GM18508 (cell line): Measurements from ENCODE around the gene HLA-C.
"Not testable (repeated sequence)": the region's sequence is repeated elsewhere in the genome, so short reads cannot be mapped to it uniquely, and the experiment has no call there.

Experiments used
- ATAC-seq: cut with Tn5 transposase; IDR thresholded peaks from one replicate; pipeline ENCODE4 v1.9.1; 2021; ENCODE audit warnings: moderate number of reproducible peaks; ENCODE audit not compliant: insufficient read depth, unreplicated experiment

HLA-C gene

DNA sequence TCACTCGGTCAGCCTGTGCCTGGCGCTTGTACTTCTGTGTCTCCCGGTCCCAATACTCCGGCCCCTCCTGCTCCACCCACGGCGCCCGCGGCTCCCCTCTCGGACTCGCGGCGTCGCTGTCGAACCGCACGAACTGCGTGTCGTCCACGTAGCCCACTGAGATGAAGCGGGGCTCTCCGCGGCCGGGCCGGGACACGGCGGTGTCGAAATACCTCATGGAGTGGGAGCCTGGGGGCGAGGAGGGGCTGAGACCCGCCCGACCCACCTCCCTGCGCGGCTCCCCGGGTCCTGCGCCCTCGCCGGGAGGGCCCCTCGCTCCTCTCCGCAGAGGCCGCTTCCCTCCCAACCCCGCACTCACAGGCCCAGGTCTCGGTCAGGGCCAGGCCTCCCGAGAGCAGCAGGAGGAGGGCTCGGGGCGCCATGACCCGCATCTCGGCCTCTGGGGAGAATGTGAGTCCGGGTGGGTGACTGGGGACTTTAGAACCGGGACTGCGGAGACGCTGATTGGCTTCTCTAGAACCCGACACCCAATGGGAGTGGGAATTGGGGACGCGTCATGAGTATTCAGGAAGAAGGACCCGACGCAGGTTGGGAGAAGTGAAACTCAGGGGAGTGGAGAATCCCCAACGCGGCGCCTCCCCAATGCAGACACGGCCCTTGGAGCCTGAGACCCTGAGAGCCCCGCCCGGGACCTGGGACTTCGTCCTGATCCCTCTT, at the start of gene HLA-C:
TSS of gene HLA-C (minus strand) at position 452 of the 717 bp plus-strand sequence. CDS start at position 431, 21 bp downstream.
- ATAC-seq: peak; percentile 56

DNA sequence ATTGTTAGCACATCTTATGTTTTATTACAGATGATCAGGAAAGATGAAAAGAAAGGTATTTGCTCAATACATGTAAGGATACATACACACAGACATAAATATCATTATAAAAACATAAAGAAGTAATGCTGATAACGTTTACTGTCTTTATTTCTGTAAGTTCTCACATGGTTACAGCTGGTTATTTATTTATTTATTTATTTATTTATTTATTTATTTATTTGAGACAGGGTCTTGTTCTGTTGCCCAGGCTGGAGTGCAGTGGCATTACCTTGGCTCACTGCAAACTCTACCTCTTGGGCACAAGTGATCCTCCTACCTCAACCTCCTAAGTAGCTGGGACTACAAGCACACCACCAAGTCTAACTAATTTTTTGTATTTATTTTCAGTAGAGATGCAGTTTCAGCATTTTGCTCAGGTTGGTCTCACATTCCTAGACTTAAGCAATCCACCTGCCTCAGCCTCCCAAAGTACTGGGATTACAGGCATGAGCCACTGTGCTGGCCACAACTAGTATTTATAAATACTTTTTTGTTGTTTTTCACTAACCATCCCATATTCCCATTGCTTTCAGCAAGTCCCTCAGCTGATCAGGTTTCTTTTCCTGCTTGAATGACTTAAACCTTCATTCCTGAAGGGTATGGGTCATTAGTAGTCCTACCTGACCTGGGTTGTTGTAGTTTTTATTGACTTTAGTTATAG, 49.3 kb upstream of the HLA-C start:
- no peak for ATAC-seq

GRCh38 chr6:31317036-31317435, 45.1 kb upstream of the HLA-C start:
- ATAC-seq: no peak

- no peak for ATAC-seq
These were observed 37.7 kb upstream of the HLA-C start for GRCh38 chr6:31309641-31310040.

GRCh38 chr6:31308845-31309175, 36.9 kb upstream of the HLA-C start:
- no peak for ATAC-seq

DNA sequence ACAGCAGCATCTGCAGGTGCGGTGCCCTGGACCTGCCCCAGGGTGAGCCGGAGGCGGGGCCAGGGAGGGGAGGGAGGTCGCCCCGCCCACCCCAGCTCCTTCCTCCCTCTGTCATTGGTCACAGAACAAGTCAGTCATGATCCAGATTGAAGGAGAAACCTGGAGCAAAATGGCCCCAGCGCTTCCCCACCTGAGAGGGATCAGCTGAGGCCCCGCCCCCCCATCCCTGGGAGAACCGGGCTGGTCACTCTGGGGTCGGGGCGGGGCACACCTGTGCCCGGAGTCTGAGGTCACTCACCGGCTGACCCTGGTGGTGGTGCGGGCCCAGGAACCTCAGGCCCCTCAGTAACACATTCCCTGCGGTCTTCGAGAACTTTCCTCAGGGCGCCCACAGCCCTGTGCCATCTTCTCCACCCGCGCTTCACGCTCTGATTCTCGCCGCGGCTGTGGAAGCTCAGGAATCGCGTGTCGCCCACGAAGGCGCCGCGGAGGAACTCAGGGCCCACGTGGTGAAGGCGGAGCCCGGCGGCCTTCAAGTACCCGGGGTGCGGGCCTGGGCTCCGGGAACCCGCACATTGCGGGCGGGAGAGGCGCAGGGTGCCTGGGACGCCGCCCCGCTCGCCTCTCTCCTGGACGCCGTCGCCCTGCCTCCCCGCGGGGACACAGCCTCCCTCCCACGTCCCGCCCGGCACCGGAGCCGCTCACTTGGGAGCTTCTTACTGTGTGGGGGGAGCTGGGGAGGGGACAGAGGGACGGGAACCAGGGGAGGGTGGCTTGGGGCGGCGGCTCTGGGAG, 36.4 kb upstream of the HLA-C start:
- ATAC-seq: no peak

GRCh38 chr6:31307669-31308049, 35.8 kb upstream of the HLA-C start:
- no peak for ATAC-seq

DNA sequence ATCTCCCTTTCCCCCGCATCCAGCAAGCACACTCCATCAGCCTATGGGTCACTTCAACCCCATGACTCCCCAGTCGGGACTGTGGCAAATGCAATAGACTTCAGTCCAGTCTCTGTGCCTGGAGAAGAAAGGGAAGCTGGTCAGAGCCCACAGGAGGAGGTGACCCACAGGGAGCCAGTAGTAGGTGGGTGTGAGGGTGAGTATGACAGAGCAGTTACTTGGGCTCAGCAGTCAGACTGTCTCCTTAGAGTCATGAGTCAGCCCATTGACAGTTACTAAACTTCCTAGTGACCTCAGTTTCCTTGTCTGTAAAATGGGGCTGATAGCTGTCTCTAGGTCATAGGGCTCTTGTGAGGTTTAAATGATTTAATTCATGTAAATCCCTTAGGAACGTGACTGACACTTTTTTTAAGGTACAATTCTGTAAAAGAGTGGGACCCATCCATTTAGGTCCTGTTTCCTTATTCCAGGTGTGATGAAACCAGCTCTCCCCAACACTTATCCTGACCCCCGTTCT, 33.9 kb upstream of the HLA-C start:
- ATAC-seq: no peak

DNA sequence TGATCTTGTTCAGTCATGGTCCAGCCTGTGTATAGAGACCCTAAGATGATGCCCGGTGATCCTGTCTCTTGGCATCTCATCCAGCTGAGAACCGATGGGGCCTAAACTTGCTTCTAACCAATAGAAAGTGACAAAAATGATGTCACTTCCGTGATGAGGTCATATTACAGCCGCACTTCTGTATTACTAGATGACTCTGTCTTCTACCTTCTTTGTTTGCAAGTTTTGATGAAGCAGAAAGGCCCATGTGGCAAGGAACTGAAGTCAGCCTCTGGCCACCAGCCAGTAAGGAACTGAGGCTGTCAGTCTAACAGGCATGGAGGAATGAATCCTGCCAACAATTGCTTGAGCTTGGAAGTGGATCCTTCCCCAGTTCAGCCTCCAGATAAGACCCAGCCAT, 32.8 kb upstream of the HLA-C start:
- no peak for ATAC-seq

- ATAC-seq: no peak
These were observed 28.9 kb upstream of the HLA-C start for GRCh38 chr6:31300797-31301196.

- ATAC-seq: no peak
These were observed 28.1 kb upstream of the HLA-C start for GRCh38 chr6:31299947-31300346.

GRCh38 chr6:31299511-31299910, 27.6 kb upstream of the HLA-C start:
- ATAC-seq: no peak

- ATAC-seq: no peak
These were observed 22.2 kb upstream of the HLA-C start for GRCh38 chr6:31294056-31294455.

DNA sequence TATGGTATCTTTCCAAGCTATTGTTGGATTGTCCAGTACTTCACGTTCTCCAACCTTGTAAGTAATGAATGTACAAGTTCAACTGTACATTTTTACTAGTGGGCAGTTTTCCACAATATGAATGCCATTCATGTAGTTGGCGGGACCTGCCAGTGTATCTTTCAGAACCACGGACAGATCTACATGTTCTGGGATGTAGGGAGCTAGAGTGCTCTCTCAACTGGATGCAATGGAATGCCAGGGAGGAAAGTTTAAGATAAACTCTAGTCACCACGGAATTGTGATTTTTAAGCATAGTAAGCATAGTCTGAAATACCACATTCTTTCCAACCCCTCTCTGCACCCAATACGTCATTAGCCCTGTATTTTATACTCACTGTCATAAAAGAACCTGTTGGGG, 21.5 kb upstream of the HLA-C start:
- no peak for ATAC-seq

DNA sequence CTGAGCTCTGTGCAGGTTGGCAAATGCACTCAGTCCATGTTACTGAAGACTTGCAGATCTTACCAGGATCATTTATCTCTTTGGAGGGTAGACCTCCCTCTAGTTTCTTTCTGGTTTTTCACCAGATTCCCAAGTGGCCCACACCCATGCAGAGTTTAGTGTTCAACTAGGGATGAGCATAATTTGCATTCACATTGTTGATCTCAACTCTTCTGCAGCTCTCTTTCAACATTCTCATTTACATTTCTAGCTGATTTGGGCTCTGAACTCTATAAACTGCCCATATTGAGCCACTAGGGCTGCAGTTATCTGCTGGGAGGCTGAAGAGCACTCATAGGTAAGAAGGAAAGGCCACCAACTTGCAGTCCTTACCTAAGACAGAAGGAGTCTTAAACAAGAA, 17.9 kb upstream of the HLA-C start:
- ATAC-seq: no peak

GRCh38 chr6:31287619-31288018, 15.7 kb upstream of the HLA-C start:
- ATAC-seq: no peak

- no peak for ATAC-seq
These were observed 14.1 kb upstream of the HLA-C start for GRCh38 chr6:31285982-31286381.

- no peak for ATAC-seq
These were observed 13.6 kb upstream of the HLA-C start for GRCh38 chr6:31285486-31285885.

DNA sequence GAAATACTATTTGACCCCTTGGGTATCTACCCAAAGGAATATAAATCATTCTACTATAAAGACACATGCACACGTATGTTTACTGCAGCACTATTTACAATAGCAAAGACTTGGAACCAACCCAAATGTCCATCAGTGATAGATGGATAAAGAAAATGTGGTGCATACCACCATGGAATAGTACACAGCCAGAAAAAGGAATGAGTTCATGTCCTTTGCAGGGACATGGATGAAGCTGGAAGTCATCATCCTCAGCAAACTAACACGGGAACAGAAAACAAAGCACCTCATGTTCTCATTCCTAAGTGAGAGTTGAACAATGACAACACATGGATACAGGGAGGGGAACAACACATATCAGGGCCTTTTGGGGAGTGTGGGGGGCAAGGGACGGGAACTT, 7.8 kb upstream of the HLA-C start:
- ATAC-seq: not testable (repeated sequence)

DNA sequence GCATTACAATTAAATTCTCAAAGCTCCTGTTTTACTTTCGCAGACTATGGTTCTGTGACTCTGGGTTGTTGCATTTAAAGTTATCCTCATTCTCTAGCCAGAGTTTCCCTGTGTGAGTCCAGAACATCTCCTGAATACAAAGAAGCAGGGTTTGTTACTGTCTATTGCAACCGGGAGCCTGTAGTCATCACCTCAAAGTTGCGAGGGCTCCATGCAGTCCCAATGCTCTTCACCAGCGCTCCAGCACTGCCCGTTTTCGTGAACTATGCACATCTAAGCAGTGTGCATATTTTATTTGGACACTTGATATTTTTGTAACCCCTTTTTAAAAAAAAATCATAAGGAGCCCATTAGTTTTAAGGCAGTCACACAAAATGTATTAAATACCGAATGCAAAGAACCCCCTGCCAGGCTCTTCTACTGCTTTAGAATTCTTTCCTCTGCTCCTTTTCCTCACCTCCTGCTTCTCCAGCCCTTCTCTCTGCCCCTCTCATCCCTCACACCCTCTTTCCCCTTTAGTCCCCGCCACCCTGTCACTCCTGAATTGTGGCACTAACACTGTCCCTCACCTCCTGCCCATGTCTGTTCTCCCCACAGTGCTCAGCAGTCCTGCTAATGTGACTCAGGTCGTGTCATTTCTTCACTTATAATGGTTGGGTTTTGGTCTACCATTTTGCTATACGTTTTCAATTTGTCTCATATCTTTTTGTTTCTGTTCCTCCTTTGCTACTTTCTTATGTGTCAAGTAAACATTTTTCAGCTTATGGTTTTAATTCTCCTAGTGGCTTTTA, 1.1 kb upstream of the HLA-C start:
- ATAC-seq: no peak
